Small intestine (tissue), 7 donors: ENCODE results near the gene CDC25B. TPM values are rescaled to one million over a fixed set of nuclear protein-coding genes. Genes with fewer than 3 reads are reported as not detected.
A peak's percentile ranks its signal among the peaks of the same experiment; 100 is the strongest.
"Not testable (repeated sequence)": the region's sequence is repeated elsewhere in the genome, so short reads cannot be mapped to it uniquely, and the experiment has no call there.

Experiments used
- DNase-seq, 2 donors: peaks; one replicate each; pipeline versions ENCODE4 v3.0.0 to v3.0.0-alpha.2; 2013
- FAIRE-seq: peaks from 2 replicates; lab custom pipeline; 2012; peaks lifted over from hg19 to GRCh38; lab: Jason Lieb, UNC
- H3K27ac ChIP-seq, 3 donors: one replicate each; pipeline ENCODE4 v1.5.1; 2013; ENCODE audit warnings: low read length in 2 of 3, mild to moderate bottlenecking in 2 of 3, control low read depth in 1 of 3, inconsistent platforms in 1 of 3, low read depth in 1 of 3, moderate library complexity in 1 of 3
- H3K27me3 ChIP-seq, 3 donors: one replicate each; pipeline ENCODE4 v1.6.1; 2013; ENCODE audit warnings: low read length in 3 of 3, inconsistent platforms in 1 of 3; ENCODE audit not compliant: control insufficient read depth in 3 of 3, insufficient read depth in 3 of 3
- H3K36me3 ChIP-seq, 3 donors: one replicate each; pipeline ENCODE4 v1.6.1; 2013; ENCODE audit warnings: low read length in 3 of 3, inconsistent platforms in 1 of 3, low read depth in 1 of 3, mild to moderate bottlenecking in 1 of 3, moderate library complexity in 1 of 3; ENCODE audit not compliant: control insufficient read depth in 3 of 3, insufficient read depth in 2 of 3
- H3K4me1 ChIP-seq, 3 donors: one replicate each; pipeline ENCODE4 v1.6.1; 2013; ENCODE audit warnings: low read length in 2 of 3, inconsistent platforms in 1 of 3, low read depth in 1 of 3, mild to moderate bottlenecking in 1 of 3, moderate library complexity in 1 of 3; ENCODE audit not compliant: control insufficient read depth in 3 of 3, insufficient read depth in 2 of 3
- H3K4me3 ChIP-seq, 3 donors: one replicate each; pipeline ENCODE4 v1.5.1; 2013; ENCODE audit warnings: low read length in 3 of 3, control low read depth in 1 of 3, inconsistent platforms in 1 of 3, low read depth in 1 of 3, mild to moderate bottlenecking in 1 of 3, moderate library complexity in 1 of 3
- H3K9me3 ChIP-seq, 2 donors: one replicate each; pipeline ENCODE4 v1.6.1; 2013; ENCODE audit warnings: low read depth in 1 of 2, low read length in 1 of 2; ENCODE audit not compliant: control insufficient read depth in 2 of 2, insufficient read depth in 1 of 2
- WGBS, 3 donors: extraction: QIAGEN DNeasy Blood & Tissue Kit; methylation state at CpG; one replicate each; pipeline ENCODE4 v1.1.7; 2013; 5-methylcytosine and 5-hydroxymethylcytosine counted together
- polyA plus RNA-seq, 4 donors: library from polyadenylated mRNA; stranded (reverse) in 3 of 4; unstranded in 1 of 4; fragments of 200-250 nt in 3 of 4; fragments of 120-200 nt in 1 of 4; gene quantifications; one replicate each; pipeline versions ENCODE4 v1.2.1 to v1.2.3, GENCODE V29; 2013
- donor health status: healthy with polysubstance abuse.
- donor health status: control.
- donor health status: control.
- donor health status: Bipolar disorder and iron deficiency.
- donor health status: healthy.

Gene CDC25B
- polyA plus RNA-seq, 4 donors, result 15.7 to 53.8 (median 20.3) TPM

- not testable (repeated sequence) for H3K4me3 ChIP-seq, FAIRE-seq, H3K27ac ChIP-seq, H3K27me3 ChIP-seq, DNase-seq, H3K9me3 ChIP-seq
- H3K36me3 ChIP-seq, result peaks cover 0 to 18% (median 0%) of the 10 kb centered on the region in 3 donors
- peaks cover 10 to 30% (median 17%) of the 10 kb centered on the region in 3 donors for H3K4me1 ChIP-seq
- WGBS, 3 donors, result 82 to 97% (median 90%) methylated on average over 1 of the region's 3 CpGs
These were observed 1.9 kb upstream of the CDC25B start for GRCh38 chr20:3794168-3794567.

- Histone ChIP-seq H3K4me3 (peak overlapping the region in 1 of 3 donors; percentile 68), H3K27me3 (no peaks in the 10 kb centered on the region)
- no peak for DNase-seq
These were observed 1.2 kb upstream of the CDC25B start for GRCh38 chr20:3794701-3795420.

DNA sequence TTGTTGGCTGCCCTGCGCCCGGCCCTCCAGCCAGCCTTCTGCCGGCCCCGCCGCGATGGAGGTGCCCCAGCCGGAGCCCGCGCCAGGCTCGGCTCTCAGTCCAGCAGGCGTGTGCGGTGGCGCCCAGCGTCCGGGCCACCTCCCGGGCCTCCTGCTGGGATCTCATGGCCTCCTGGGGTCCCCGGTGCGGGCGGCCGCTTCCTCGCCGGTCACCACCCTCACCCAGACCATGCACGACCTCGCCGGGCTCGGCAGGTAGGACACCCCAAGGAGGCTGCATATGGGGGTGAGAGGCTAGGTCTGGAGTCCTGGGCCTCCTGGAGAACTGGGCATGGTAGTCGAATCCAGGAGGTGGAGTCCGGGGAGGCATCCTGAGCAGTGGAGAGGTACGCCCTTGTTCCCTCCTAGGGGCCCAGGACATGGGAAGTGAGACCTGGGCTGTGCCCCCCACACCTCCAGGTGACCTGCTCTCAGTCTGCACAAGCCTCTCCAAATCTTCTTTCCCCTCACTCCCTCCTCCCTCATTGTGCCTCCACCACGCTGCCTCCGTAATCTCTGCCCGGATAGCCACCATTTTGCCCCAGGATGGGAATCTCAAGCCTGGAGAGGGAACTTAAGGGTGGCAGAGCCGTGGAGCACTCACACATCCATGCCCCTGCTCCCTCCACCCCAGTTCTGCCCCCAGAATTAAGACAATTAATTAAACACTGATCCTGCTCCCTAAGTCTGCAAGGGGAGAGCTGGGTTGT is 541 bp downstream of the CDC25B start:
- peak overlapping the region; percentile 34 to 95 (median 83) for H3K27ac ChIP-seq
- peaks cover 0 to 43% (median 0%) of the 10 kb centered on the region in 3 donors for H3K36me3 ChIP-seq
- H3K4me1 ChIP-seq, result peaks cover 10 to 52% (median 18%) of the 10 kb centered on the region in 3 donors
- H3K4me3 ChIP-seq, result peak overlapping the region; percentile 55 to 68 (median 64)
- H3K9me3 ChIP-seq, result no peaks in the 10 kb centered on the region
- no peak for FAIRE-seq
- 8 to 12% (median 11%) methylated on average over 25 to 33 of the region's 33 CpGs for WGBS, 3 donors
- no peaks in the 10 kb centered on the region for H3K27me3 ChIP-seq
- DNase-seq, result peak in 1 of 2 donors; percentile 41

More at GRCh38 chr20:3794701-3795420, 1.2 kb upstream of the CDC25B start:
- H3K9me3 ChIP-seq, result no peaks in the 10 kb centered on the region
- 86 to 87% (median 87%) methylated on average over 24 to 25 of the region's 25 CpGs for WGBS, 3 donors
- no peak for FAIRE-seq
- peaks cover 10 to 37% (median 18%) of the 10 kb centered on the region in 3 donors for H3K4me1 ChIP-seq
- peaks cover 0 to 25% (median 0%) of the 10 kb centered on the region in 3 donors for H3K36me3 ChIP-seq
- H3K27ac ChIP-seq, result peak overlapping the region in 1 of 3 donors; percentile 99

DNA sequence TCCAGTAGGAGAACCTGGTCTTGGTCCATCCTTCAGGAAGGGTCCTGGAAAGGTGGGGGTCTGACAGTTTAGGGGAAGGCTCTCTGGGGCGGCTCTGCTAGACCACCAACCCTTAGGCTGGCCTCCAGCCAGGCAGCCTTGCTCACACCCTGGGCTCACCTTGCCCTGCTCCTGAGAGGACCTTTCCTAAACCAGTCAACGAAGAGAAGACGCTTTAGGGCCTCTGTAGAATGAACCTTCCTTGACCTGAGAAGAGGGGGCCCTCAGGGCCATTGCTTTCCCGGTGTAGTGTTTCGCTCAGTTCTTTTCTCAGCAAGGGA is 1.1 kb downstream of the CDC25B start:
- DNase-seq (no peak), FAIRE-seq (no peak)
- H3K36me3 ChIP-seq, result peaks cover 0 to 48% (median 0%) of the 10 kb centered on the region in 3 donors
- no peaks in the 10 kb centered on the region for H3K9me3 ChIP-seq
- 75 to 79% (median 79%) methylated on average over 5 of the region's 5 CpGs for WGBS, 3 donors
- peak overlapping the region in 2 of 3 donors; percentile 64 to 68 for H3K4me3 ChIP-seq
- H3K27me3 ChIP-seq, result no peaks in the 10 kb centered on the region
- peak overlapping the region in 2 of 3 donors; percentile 83 to 95 for H3K27ac ChIP-seq
- H3K4me1 ChIP-seq, result peaks cover 10 to 52% (median 18%) of the 10 kb centered on the region in 3 donors

DNA sequence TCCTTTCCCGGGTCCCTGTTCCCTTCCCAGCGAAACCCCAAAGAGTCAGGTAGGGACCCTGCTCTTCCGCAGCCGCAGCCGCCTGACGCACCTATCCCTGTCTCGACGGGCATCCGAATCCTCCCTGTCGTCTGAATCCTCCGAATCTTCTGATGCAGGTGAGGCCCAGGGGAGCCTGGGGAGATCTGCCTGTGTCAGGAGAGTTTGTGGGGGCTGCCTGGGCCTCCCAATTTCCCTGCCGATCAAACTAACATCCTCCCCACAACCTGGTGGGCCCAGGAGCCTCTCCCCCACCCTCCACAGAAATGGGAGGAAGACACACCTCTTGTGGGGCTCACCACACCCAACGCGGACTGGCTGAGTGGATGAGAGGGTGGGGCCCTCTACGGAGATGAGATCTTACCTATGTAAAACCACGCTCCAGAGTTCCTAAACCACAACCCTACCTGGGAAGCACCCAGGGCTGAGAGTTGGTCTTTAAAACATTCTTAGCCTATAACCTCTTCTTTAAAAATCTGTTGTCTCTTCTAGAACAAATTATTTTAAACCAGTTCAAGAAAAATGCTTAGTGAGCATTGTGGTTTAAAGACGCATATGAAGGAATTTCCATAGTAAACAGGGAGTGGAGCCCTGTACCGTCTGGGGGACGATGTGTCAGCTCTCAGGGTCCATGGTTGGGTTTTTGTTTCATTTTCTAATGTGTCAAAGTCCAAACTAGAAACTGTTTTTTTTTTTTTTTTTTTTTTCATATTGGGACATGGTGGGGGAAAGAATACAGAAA is 1.7 kb downstream of the CDC25B start:
- Histone ChIP-seq H3K9me3 (no peaks in the 10 kb centered on the region), H3K27me3 (no peaks in the 10 kb centered on the region), H3K27ac (peak overlapping the region; percentile 66 to 95 (median 83)), H3K4me1 (peaks cover 10 to 52% (median 18%) of the 10 kb centered on the region in 3 donors), H3K36me3 (peaks cover 0 to 54% (median 0%) of the 10 kb centered on the region in 3 donors), H3K4me3 (peak overlapping the region in 2 of 3 donors; percentile 27 to 68)
- WGBS, 3 donors, result 36 to 54% (median 44%) methylated on average over 19 of the region's 19 CpGs
- DNase-seq (peak; percentile 70 to 84), FAIRE-seq (no peak)

DNA sequence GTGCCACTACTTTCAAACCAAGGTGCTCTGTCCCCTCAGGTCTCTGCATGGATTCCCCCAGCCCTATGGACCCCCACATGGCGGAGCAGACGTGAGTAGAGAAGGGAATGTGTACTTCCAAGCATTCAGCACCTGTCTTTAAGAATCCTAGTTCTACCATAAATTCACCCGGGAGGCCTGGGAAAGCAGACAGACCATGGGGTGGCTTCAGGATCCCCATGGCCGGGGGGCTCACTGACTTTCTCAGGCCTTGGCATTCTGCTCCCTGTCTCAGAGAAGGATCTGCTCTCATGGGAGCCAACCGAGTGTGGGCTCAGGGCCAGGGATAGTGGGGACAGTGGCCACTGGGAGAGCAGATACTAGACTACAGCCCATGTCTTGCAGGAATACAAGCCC is 2.3 kb downstream of the CDC25B start:
- 31 to 49% (median 39%) methylated on average over 5 of the region's 5 CpGs for WGBS, 3 donors
- peak overlapping the region in 1 of 3 donors; percentile 10 for H3K4me3 ChIP-seq
- no peaks in the 10 kb centered on the region for H3K27me3 ChIP-seq
- no peaks in the 10 kb centered on the region for H3K9me3 ChIP-seq
- H3K36me3 ChIP-seq, result peaks cover 0 to 60% (median 0%) of the 10 kb centered on the region in 3 donors
- FAIRE-seq, result no peak
- no peak for DNase-seq
- peaks cover 10 to 52% (median 18%) of the 10 kb centered on the region in 3 donors for H3K4me1 ChIP-seq
- H3K27ac ChIP-seq, result peak overlapping the region; percentile 37 to 95 (median 83)

GRCh38 chr20:3798908-3799248 is 2.8 kb downstream of the CDC25B start:
- FAIRE-seq, result no peak
- Histone ChIP-seq H3K9me3 (no peaks in the 10 kb centered on the region), H3K27ac (peak overlapping the region; percentile 22 to 95 (median 83)), H3K4me1 (peaks cover 10 to 52% (median 18%) of the 10 kb centered on the region in 3 donors), H3K4me3 (no peak overlapping the region), H3K27me3 (no peaks in the 10 kb centered on the region), H3K36me3 (peaks cover 0 to 65% (median 1%) of the 10 kb centered on the region in 3 donors)
- no peak for DNase-seq
- 82 to 90% (median 82%) methylated on average over 3 of the region's 3 CpGs for WGBS, 3 donors
